Stimulated activated CD4-positive, alpha-beta T cell treated with anti-CD3 and anti-CD28 coated beads, TNF-alpha, amount 100 ng/mL, for 24 hours (primary cell): ENCODE results near the gene MAP1LC3B.

Experiments used
- DNase-seq, 3 experiments: peaks; one replicate each; pipeline ENCODE4 v3.0.0-alpha.2; 2020; ENCODE audit warnings: low read depth in 3 of 3

MAP1LC3B gene

GRCh38 chr16:87431926-87432325 is 39.8 kb downstream of the MAP1LC3B start:
- no peak for DNase-seq

- DNase-seq: no peak
Measured at GRCh38 chr16:87432330-87432915, 40.3 kb downstream of the MAP1LC3B start.

GRCh38 chr16:87434146-87434667 is 42.1 kb downstream of the MAP1LC3B start:
- no peak for DNase-seq

- DNase-seq: no peak
Measured at GRCh38 chr16:87435372-87436224, 43.5 kb downstream of the MAP1LC3B start.

- DNase-seq: peak in 1 of 3 experiments; percentile 40
Measured at GRCh38 chr16:87436225-87437172, 44.4 kb downstream of the MAP1LC3B start.

GRCh38 chr16:87437327-87437726 is 45.2 kb downstream of the MAP1LC3B start:
- DNase-seq: no peak

- DNase-seq: no peak
Measured at GRCh38 chr16:87437911-87438610, 45.9 kb downstream of the MAP1LC3B start.

- DNase-seq: no peak
Measured at GRCh38 chr16:87438611-87438985, 46.5 kb downstream of the MAP1LC3B start.

GRCh38 chr16:87439926-87440325 is 47.8 kb downstream of the MAP1LC3B start:
- DNase-seq: no peak

- no peak for DNase-seq
Measured at GRCh38 chr16:87441886-87442580, 49.9 kb downstream of the MAP1LC3B start.

GRCh38 chr16:87442581-87442966 is 50.4 kb downstream of the MAP1LC3B start:
- DNase-seq: no peak

GRCh38 chr16:87443016-87443415 is 50.9 kb downstream of the MAP1LC3B start:
- no peak for DNase-seq

GRCh38 chr16:87443964-87444363 is 51.8 kb downstream of the MAP1LC3B start:
- no peak for DNase-seq

- no peak for DNase-seq
Measured at GRCh38 chr16:87445486-87445885, 53.4 kb downstream of the MAP1LC3B start.

GRCh38 chr16:87446479-87446878 is 54.3 kb downstream of the MAP1LC3B start:
- no peak for DNase-seq

GRCh38 chr16:87447323-87447722 is 55.2 kb downstream of the MAP1LC3B start:
- DNase-seq: no peak

- DNase-seq: no peak
Measured at GRCh38 chr16:87448866-87449265, 56.7 kb downstream of the MAP1LC3B start.

- no peak for DNase-seq
Measured at GRCh38 chr16:87451563-87452210, 59.6 kb downstream of the MAP1LC3B start.

- DNase-seq: no peak
Measured at GRCh38 chr16:87453326-87453725, 61.2 kb downstream of the MAP1LC3B start.
